Liver (tissue), 9 donors: ENCODE results near the gene STPG4. TPM values are rescaled to one million over a fixed set of nuclear protein-coding genes. Genes with fewer than 3 reads are reported as not detected.

Source experiments
- DNase-seq: peaks from one replicate; pipeline ENCODE4 v3.0.0-alpha.2; 2017; ENCODE audit warnings: low spot score
- H3K27ac ChIP-seq, 2 donors: one replicate each; pipeline ENCODE4 v1.7.0; 2013; ENCODE audit warnings: inconsistent platforms in 2 of 2, low read length in 2 of 2, control low read depth in 1 of 2, low read depth in 1 of 2, mild to moderate bottlenecking in 1 of 2
- H3K27me3 ChIP-seq, 4 donors: one replicate each; pipeline versions ENCODE4 v1.6.1 to v1.7.0; 2013; ENCODE audit warnings: low read length in 3 of 4, inconsistent platforms in 1 of 4, mild to moderate bottlenecking in 1 of 4, moderate library complexity in 1 of 4; ENCODE audit not compliant: control insufficient read depth in 4 of 4, insufficient read depth in 4 of 4
- H3K36me3 ChIP-seq, 4 donors: one replicate each; pipeline versions ENCODE4 v1.6.1 to v1.7.0; 2013; ENCODE audit warnings: low read length in 3 of 4, mild to moderate bottlenecking in 3 of 4, low read depth in 1 of 4, moderate library complexity in 1 of 4; ENCODE audit not compliant: control insufficient read depth in 4 of 4, insufficient read depth in 3 of 4
- H3K4me1 ChIP-seq, 4 donors: one replicate each; pipeline versions ENCODE4 v1.6.1 to v1.7.0; 2013; ENCODE audit warnings: low read length in 3 of 4, mild to moderate bottlenecking in 3 of 4, moderate library complexity in 1 of 4; ENCODE audit not compliant: control insufficient read depth in 4 of 4, insufficient read depth in 4 of 4
- H3K4me3 ChIP-seq, 3 donors: one replicate each; pipeline versions ENCODE4 v1.6.1 to v1.7.0; 2013; ENCODE audit warnings: low read length in 3 of 3, control low read depth in 1 of 3, low read depth in 1 of 3, mild to moderate bottlenecking in 1 of 3
- H3K9ac ChIP-seq, 2 donors: one replicate each; pipeline ENCODE4 v1.7.0; 2013; ENCODE audit warnings: low read length in 2 of 2, mild to moderate bottlenecking in 2 of 2, moderate library complexity in 2 of 2, control low read depth in 1 of 2, low read depth in 1 of 2
- H3K9me3 ChIP-seq, 4 donors: one replicate each; pipeline versions ENCODE4 v1.6.1 to v1.7.0; 2013; ENCODE audit warnings: low read length in 3 of 4; ENCODE audit not compliant: control insufficient read depth in 4 of 4
- ATF3 ChIP-seq: IDR thresholded peaks from 2 replicates; pipeline ENCODE4 v1.6.1; 2016; ENCODE audit warnings: antibody characterized with exemption
- EGR1 ChIP-seq, 2 donors: IDR thresholded peaks; 2 replicates each; pipeline ENCODE4 v1.6.1; 2016 to 2018; ENCODE audit warnings: antibody characterized with exemption in 2 of 2, low read depth in 2 of 2
- FOXA1 ChIP-seq: IDR thresholded peaks from 2 replicates; pipeline ENCODE4 v1.6.1; 2016; ENCODE audit warnings: antibody characterized with exemption
- FOXA2 ChIP-seq: IDR thresholded peaks from 2 replicates; pipeline ENCODE4 v1.6.1; 2016; ENCODE audit warnings: antibody characterized with exemption
- GABPA ChIP-seq, 2 donors: IDR thresholded peaks in 1 of 2; conservative IDR thresholded peaks in 1 of 2; 2 replicates each; pipeline ENCODE4 v1.6.1; 2016; ENCODE audit warnings: antibody characterized with exemption in 2 of 2, mild to moderate bottlenecking in 1 of 2, moderate library complexity in 1 of 2
- HNF4A ChIP-seq, 2 donors: conservative IDR thresholded peaks; 2 replicates each; pipeline ENCODE4 v1.6.1; 2016; ENCODE audit warnings: antibody characterized with exemption in 2 of 2, mild to moderate bottlenecking in 2 of 2
- HNF4G ChIP-seq: IDR thresholded peaks from 2 replicates; pipeline ENCODE4 v1.6.1; 2016; ENCODE audit warnings: antibody characterized with exemption
- JUND ChIP-seq, 2 donors: IDR thresholded peaks; 2 replicates each; pipeline ENCODE4 v1.6.1; 2016; ENCODE audit warnings: antibody characterized with exemption in 2 of 2
- MAX ChIP-seq: IDR thresholded peaks from 2 replicates; pipeline ENCODE4 v1.6.1; 2016; ENCODE audit warnings: antibody characterized with exemption
- NR2F2 ChIP-seq: IDR thresholded peaks from 2 replicates; pipeline ENCODE4 v1.6.1; 2016; ENCODE audit warnings: antibody characterized with exemption
- RAD21 ChIP-seq, 2 donors: IDR thresholded peaks; 2 replicates each; pipeline ENCODE4 v1.6.1; 2016; ENCODE audit warnings: antibody characterized with exemption in 2 of 2, mild to moderate bottlenecking in 2 of 2
- RXRA ChIP-seq, 2 donors: IDR thresholded peaks; 2 replicates each; pipeline ENCODE4 v1.6.1; 2017 to 2018; ENCODE audit warnings: antibody characterized with exemption in 2 of 2, mild to moderate bottlenecking in 1 of 2
- SP1 ChIP-seq: IDR thresholded peaks from 2 replicates; pipeline ENCODE4 v1.6.1; 2018; ENCODE audit warnings: antibody characterized with exemption, mild to moderate bottlenecking
- TAF1 ChIP-seq: conservative IDR thresholded peaks from 2 replicates; pipeline ENCODE4 v1.6.1; 2016; ENCODE audit warnings: antibody characterized with exemption, mild to moderate bottlenecking
- YY1 ChIP-seq: IDR thresholded peaks from 2 replicates; pipeline ENCODE4 v1.6.1; 2016; ENCODE audit warnings: antibody characterized with exemption, mild to moderate bottlenecking
- ZBTB33 ChIP-seq: IDR thresholded peaks from 2 replicates; pipeline ENCODE4 v1.6.1; 2016; ENCODE audit warnings: antibody characterized with exemption
- WGBS: extraction: QIAGEN DNeasy Blood & Tissue Kit; methylation state at CpG from one replicate; pipeline ENCODE4 v1.1.7; 2013; 5-methylcytosine and 5-hydroxymethylcytosine counted together
- polyA plus RNA-seq, 2 donors: library from polyadenylated mRNA; stranded (reverse) in 1 of 2; unstranded in 1 of 2; fragments of 200-250 nt in 1 of 2; fragments of >200 nt in 1 of 2; fragmentation: Nextera tagmentation in 1 of 2; extraction: Ambion mirVana in 1 of 2; gene quantifications; one replicate each; pipeline versions ENCODE4 v1.2.1 to v1.2.3, GENCODE V29; 2013 to 2015
- total RNA-seq, 2 donors: library from RNA; depleted of rRNA; stranded (reverse); fragments of >200 nt; gene quantifications; one replicate each; pipeline ENCODE4 v1.2.3, GENCODE V29; 2014
- TF ChIP-seq, protein P1 (sequence below): IDR thresholded peaks from 2 replicates; pipeline ENCODE4 v1.6.1; 2016; ENCODE audit warnings: antibody characterized with exemption, mild to moderate bottlenecking
- TF ChIP-seq, protein P2 (sequence below): fragments of 150-350 bp; IDR thresholded peaks from 2 replicates; pipeline ENCODE4 v1.5.1; 2017; ENCODE audit warnings: improper control_type of control experiment, low read depth, low read length; ENCODE audit not compliant: missing input control
- donor health status: healthy.
- donor health status: healthy.
- donor health status: healthy.
- donor health status: healthy.
- donor health status: healthy.

The STPG4 gene
- total and polyA plus RNA-seq, 4 donors = 0.25 TPM; not detected in 3

DNA sequence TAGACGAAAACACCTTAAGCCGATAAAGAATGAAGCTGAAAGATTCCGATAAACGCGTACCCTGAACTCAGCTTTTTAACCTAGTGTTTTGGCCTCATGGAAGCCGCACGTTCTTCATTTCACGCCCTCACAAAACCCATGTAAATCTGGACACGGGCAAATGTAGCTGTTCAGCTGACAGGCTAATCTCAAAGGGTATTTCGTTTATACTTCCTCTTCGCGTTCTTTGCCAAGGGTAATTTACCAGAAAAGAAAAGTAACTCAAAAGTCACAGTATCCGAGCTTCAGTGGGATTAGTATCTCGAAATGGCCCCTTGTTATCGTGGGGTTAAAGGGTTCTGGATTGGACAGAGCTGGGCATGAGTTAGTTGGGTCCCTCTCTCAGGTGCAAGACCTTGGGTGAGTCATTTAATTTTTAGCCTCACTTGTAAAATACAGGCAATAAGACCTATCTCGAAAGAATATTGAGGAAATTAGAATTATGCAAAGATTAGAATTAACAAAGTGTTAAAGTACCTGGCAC lies 22.0 kb upstream of the STPG4 start (continued):
- TF ChIP-seq ATF3 (no peak), TAF1 (no peak), EGR1 (IDR thresholded peaks at IDR 0.05; ENCODE audit: low read depth in 2 of 2) (no peak), GABPA (IDR thresholded peaks at IDR 0.05 in 1 of 2, conservative IDR thresholded peaks at IDR 0.05 in 1 of 2) (no peak), RXRA (IDR thresholded peaks at IDR 0.05) (no peak), HNF4A (conservative IDR thresholded peaks at IDR 0.05) (no peak), RAD21 (IDR thresholded peaks at IDR 0.05) (no peak), FOXA2 (no peak), FOXA1 (no peak)

DNA sequence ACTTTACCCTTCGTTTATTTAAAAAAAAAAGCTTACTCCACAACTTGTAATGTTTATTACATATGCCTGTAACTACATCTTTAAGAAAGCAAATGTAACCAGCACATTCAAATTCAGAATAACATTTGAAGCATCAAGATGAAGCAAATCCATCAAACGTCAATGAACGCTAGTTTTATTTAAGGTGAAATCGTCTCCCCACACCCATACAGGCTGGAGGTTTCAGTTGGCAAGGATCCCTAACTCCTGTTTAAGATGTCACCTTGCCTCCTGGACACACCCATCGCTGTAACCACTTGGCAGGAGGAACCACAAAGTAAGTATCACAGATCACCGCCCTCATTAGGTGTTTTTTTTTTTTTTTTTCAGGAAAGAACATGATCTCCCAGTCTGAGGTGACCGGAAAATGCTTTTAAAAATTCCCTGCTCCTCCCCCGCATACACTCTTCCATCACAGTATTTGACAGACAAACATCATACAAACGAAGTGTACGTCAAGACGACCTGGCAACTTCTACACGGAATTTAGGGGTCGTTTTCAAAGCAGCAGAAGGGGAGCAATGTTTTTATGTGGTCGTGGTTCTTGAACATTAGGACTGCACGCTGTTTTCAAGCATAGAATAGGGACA lies 19.7 kb upstream of the STPG4 start:
- Histone ChIP-seq H3K9me3 (no peaks in the 10 kb centered on the region), H3K36me3 (peaks cover 0 to 5% (median under 1%) of the 10 kb centered on the region in 4 donors), H3K27me3 (no peaks in the 10 kb centered on the region), H3K9ac (peak overlapping the region; percentile 42 to 90), H3K27ac (peak overlapping the region; percentile 77 to 94), H3K4me1 (peaks cover 7 to 59% (median 40%) of the 10 kb centered on the region in 4 donors), H3K4me3 (peak overlapping the region; percentile 79 to 94 (median 83))
- 3% methylated on average over 15 of the region's 15 CpGs for WGBS
- no peak for DNase-seq
- TF ChIP-seq YY1 (no peak), HNF4G (no peak), TAF1 (no peak), JUND (IDR thresholded peaks at IDR 0.05) (no peak), RXRA (IDR thresholded peaks at IDR 0.05) (peak in 1 of 2 donors; percentile 37), MAX (no peak), HNF4A (conservative IDR thresholded peaks at IDR 0.05) (peak in 1 of 2 donors; percentile 5), EGR1 (IDR thresholded peaks at IDR 0.05; ENCODE audit: low read depth in 2 of 2) (peak in 1 of 2 donors; percentile 50), GABPA (IDR thresholded peaks at IDR 0.05 in 1 of 2, conservative IDR thresholded peaks at IDR 0.05 in 1 of 2) (no peak), RAD21 (IDR thresholded peaks at IDR 0.05) (peak; percentile 14 to 26), FOXA2 (no peak), ZBTB33 (no peak), ATF3 (no peak), FOXA1 (no peak), NR2F2 (no peak), SP1 (no peak)
- TF ChIP-seq, protein P1, sequence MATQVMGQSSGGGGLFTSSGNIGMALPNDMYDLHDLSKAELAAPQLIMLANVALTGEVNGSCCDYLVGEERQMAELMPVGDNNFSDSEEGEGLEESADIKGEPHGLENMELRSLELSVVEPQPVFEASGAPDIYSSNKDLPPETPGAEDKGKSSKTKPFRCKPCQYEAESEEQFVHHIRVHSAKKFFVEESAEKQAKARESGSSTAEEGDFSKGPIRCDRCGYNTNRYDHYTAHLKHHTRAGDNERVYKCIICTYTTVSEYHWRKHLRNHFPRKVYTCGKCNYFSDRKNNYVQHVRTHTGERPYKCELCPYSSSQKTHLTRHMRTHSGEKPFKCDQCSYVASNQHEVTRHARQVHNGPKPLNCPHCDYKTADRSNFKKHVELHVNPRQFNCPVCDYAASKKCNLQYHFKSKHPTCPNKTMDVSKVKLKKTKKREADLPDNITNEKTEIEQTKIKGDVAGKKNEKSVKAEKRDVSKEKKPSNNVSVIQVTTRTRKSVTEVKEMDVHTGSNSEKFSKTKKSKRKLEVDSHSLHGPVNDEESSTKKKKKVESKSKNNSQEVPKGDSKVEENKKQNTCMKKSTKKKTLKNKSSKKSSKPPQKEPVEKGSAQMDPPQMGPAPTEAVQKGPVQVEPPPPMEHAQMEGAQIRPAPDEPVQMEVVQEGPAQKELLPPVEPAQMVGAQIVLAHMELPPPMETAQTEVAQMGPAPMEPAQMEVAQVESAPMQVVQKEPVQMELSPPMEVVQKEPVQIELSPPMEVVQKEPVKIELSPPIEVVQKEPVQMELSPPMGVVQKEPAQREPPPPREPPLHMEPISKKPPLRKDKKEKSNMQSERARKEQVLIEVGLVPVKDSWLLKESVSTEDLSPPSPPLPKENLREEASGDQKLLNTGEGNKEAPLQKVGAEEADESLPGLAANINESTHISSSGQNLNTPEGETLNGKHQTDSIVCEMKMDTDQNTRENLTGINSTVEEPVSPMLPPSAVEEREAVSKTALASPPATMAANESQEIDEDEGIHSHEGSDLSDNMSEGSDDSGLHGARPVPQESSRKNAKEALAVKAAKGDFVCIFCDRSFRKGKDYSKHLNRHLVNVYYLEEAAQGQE = no peak
- TF ChIP-seq, protein P2, sequence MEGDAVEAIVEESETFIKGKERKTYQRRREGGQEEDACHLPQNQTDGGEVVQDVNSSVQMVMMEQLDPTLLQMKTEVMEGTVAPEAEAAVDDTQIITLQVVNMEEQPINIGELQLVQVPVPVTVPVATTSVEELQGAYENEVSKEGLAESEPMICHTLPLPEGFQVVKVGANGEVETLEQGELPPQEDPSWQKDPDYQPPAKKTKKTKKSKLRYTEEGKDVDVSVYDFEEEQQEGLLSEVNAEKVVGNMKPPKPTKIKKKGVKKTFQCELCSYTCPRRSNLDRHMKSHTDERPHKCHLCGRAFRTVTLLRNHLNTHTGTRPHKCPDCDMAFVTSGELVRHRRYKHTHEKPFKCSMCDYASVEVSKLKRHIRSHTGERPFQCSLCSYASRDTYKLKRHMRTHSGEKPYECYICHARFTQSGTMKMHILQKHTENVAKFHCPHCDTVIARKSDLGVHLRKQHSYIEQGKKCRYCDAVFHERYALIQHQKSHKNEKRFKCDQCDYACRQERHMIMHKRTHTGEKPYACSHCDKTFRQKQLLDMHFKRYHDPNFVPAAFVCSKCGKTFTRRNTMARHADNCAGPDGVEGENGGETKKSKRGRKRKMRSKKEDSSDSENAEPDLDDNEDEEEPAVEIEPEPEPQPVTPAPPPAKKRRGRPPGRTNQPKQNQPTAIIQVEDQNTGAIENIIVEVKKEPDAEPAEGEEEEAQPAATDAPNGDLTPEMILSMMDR = no peak
